HEK293 (cell line): Measurements from ENCODE around the gene CFAP299.

Experiments used
- CTCF ChIA-PET: fragments of 350-600 bp; formaldehyde crosslinking; extraction: SDS; loops from one replicate; lab custom pipeline; 2021; ENCODE audit warnings: antibody characterized with exemption; lab: Yijun Ruan, JAX
- POLR2A ChIA-PET: fragments of 300-600 bp; formaldehyde crosslinking; extraction: SDS; loops from one replicate; lab custom pipeline; 2020; ENCODE audit warnings: antibody characterized with exemption, inconsistent platforms; lab: Yijun Ruan, JAX
- H3K27ac ChIP-seq: fragments of 200-500 bp; sonication (Bioruptor generic); 2 replicates; pipeline ENCODE4 v1.5.1; 2014; ENCODE audit warnings: low read depth, low read length, control low read depth, inconsistent platforms; ENCODE audit errors: extremely low read depth
- H3K36me3 ChIP-seq, 2 experiments: fragments of 200-500 bp in 1 of 2; sonication (Bioruptor generic) in 1 of 2; 1 replicate in 1 of 2; 2 replicates in 1 of 2; pipeline ENCODE4 v1.5.1; 2014 to 2017; ENCODE audit warnings: inconsistent platforms in 2 of 2, low read length in 2 of 2; ENCODE audit not compliant: control insufficient read depth in 2 of 2, insufficient read depth in 1 of 2
- H3K4me1 ChIP-seq: fragments of 200-500 bp; sonication (Bioruptor generic); 2 replicates; pipeline ENCODE4 v1.5.1; 2014; ENCODE audit warnings: mild to moderate bottlenecking, low read length, inconsistent platforms; ENCODE audit not compliant: control insufficient read depth, insufficient read depth
- H3K4me3 ChIP-seq: 2 replicates; pipeline ENCODE4 v1.5.1; 2011; ENCODE audit warnings: low read depth, mild to moderate bottlenecking, control low read depth, low read length, moderate library complexity
- H3K9me3 ChIP-seq: fragments of 200-500 bp; sonication (Bioruptor generic); 2 replicates; pipeline ENCODE4 v1.5.1; 2014; ENCODE audit warnings: low read depth, low read length, inconsistent platforms; ENCODE audit not compliant: control insufficient read depth, insufficient read depth
- BCL11B ChIP-seq: fragments of 450-650 bp; formaldehyde crosslinking; IDR thresholded peaks from 2 replicates; pipeline ENCODE4 v1.5.1; 2016; ENCODE audit warnings: low read depth, missing biosample characterization, missing genetic modification characterization
- BCL6B ChIP-seq: fragments of 450-650 bp; formaldehyde crosslinking; IDR thresholded peaks from 2 replicates; pipeline ENCODE4 v1.5.1; 2017; ENCODE audit warnings: missing biosample characterization, missing genetic modification characterization
- MEIS1 ChIP-seq: sonication (generic); formaldehyde crosslinking; IDR thresholded peaks from 2 replicates; pipeline ENCODE4 v1.8.1; 2022; ENCODE audit warnings: missing genetic modification reagents, mild to moderate bottlenecking, borderline replicate concordance
- RBAK ChIP-seq: fragments of 450-650 bp; formaldehyde crosslinking; IDR thresholded peaks from 2 replicates; pipeline ENCODE4 v1.5.1; 2016; ENCODE audit warnings: missing biosample characterization, missing genetic modification characterization
- SETDB1 ChIP-seq: IDR thresholded peaks from one replicate; pipeline ENCODE4 v1.6.1; 2017; ENCODE audit warnings: mild to moderate bottlenecking, low read length, moderate library complexity, mixed read lengths; ENCODE audit not compliant: insufficient read length
- YY2 ChIP-seq: fragments of 450-650 bp; formaldehyde crosslinking; IDR thresholded peaks from 2 replicates; pipeline ENCODE4 v1.5.1; 2016; ENCODE audit warnings: missing biosample characterization, missing genetic modification characterization
- ZNF132 ChIP-seq: fragments of 450-650 bp; formaldehyde crosslinking; IDR thresholded peaks from 2 replicates; pipeline ENCODE4 v1.5.1; 2017; ENCODE audit warnings: missing biosample characterization, missing genetic modification characterization, borderline replicate concordance
- ZNF174 ChIP-seq: fragments of 450-650 bp; formaldehyde crosslinking; IDR thresholded peaks from 2 replicates; pipeline ENCODE4 v1.5.0; 2017; ENCODE audit warnings: missing biosample characterization, mild to moderate bottlenecking, missing genetic modification characterization
- ZNF175 ChIP-seq: fragments of 450-650 bp; formaldehyde crosslinking; IDR thresholded peaks from 2 replicates; pipeline ENCODE4 v1.5.1; 2016; ENCODE audit warnings: missing biosample characterization, missing genetic modification characterization
- ZNF19 ChIP-seq: fragments of 450-650 bp; formaldehyde crosslinking; IDR thresholded peaks from 2 replicates; pipeline ENCODE4; 2016; ENCODE audit warnings: missing biosample characterization, missing genetic modification characterization, low read depth
- ZNF24 ChIP-seq: fragments of 450-650 bp; formaldehyde crosslinking; IDR thresholded peaks from 2 replicates; pipeline ENCODE4 v1.5.1; 2016; ENCODE audit warnings: missing biosample characterization, missing genetic modification characterization
- ZNF248 ChIP-seq: fragments of 450-650 bp; formaldehyde crosslinking; IDR thresholded peaks from 2 replicates; pipeline ENCODE4 v1.5.1; 2017; ENCODE audit warnings: missing biosample characterization, missing genetic modification characterization
- ZNF26 ChIP-seq: fragments of 450-650 bp; formaldehyde crosslinking; IDR thresholded peaks from 2 replicates; pipeline ENCODE4 v1.5.1; 2016; ENCODE audit warnings: missing biosample characterization, missing genetic modification characterization
- ZNF324 ChIP-seq: fragments of 450-650 bp; formaldehyde crosslinking; IDR thresholded peaks from 2 replicates; pipeline ENCODE4 v1.5.1; 2016; ENCODE audit warnings: missing biosample characterization, missing genetic modification characterization
- ZNF366 ChIP-seq: fragments of 450-650 bp; formaldehyde crosslinking; conservative IDR thresholded peaks from 2 replicates; pipeline ENCODE4 v1.5.1; 2016; ENCODE audit warnings: missing biosample characterization, missing genetic modification characterization
- ZNF416 ChIP-seq: fragments of 450-650 bp; formaldehyde crosslinking; IDR thresholded peaks from 2 replicates; pipeline ENCODE4 v1.5.1; 2016; ENCODE audit warnings: missing biosample characterization, missing genetic modification characterization
- ZNF423 ChIP-seq: fragments of 450-650 bp; formaldehyde crosslinking; IDR thresholded peaks from 2 replicates; pipeline ENCODE4 v1.5.1; 2016; ENCODE audit warnings: missing biosample characterization, missing genetic modification characterization
- ZNF555 ChIP-seq: fragments of 450-650 bp; formaldehyde crosslinking; conservative IDR thresholded peaks from 2 replicates; pipeline ENCODE4 v1.5.1; 2017; ENCODE audit warnings: missing biosample characterization, mild to moderate bottlenecking, missing genetic modification characterization, inconsistent platforms
- ZNF558 ChIP-seq: fragments of 450-650 bp; formaldehyde crosslinking; IDR thresholded peaks from 2 replicates; pipeline ENCODE4 v1.5.1; 2016; ENCODE audit warnings: missing biosample characterization, missing genetic modification characterization
- ZNF560 ChIP-seq: fragments of 450-650 bp; formaldehyde crosslinking; IDR thresholded peaks from 2 replicates; pipeline ENCODE4 v1.5.1; 2017; ENCODE audit warnings: missing biosample characterization, missing genetic modification characterization, borderline replicate concordance
- ZNF624 ChIP-seq: fragments of 450-650 bp; formaldehyde crosslinking; IDR thresholded peaks from 2 replicates; pipeline ENCODE4 v1.5.1; 2017; ENCODE audit warnings: missing biosample characterization, missing genetic modification characterization
- ZNF654 ChIP-seq: fragments of 450-650 bp; formaldehyde crosslinking; IDR thresholded peaks from 2 replicates; pipeline ENCODE4 v1.5.1; 2016; ENCODE audit warnings: low read depth, missing biosample characterization, missing genetic modification characterization
- ZNF792 ChIP-seq: fragments of 450-650 bp; formaldehyde crosslinking; IDR thresholded peaks from 2 replicates; pipeline ENCODE4 v1.5.1; 2016; ENCODE audit warnings: missing biosample characterization, missing genetic modification characterization
- ZSCAN23 ChIP-seq: fragments of 450-650 bp; formaldehyde crosslinking; IDR thresholded peaks from 2 replicates; pipeline ENCODE4 v1.5.1; 2016; ENCODE audit warnings: missing biosample characterization, missing genetic modification characterization
- TF ChIP-seq, protein P1 (sequence below): fragments of 450-650 bp; formaldehyde crosslinking; IDR thresholded peaks from 2 replicates; pipeline ENCODE4; 2016; ENCODE audit warnings: missing biosample characterization, missing genetic modification characterization
- TF ChIP-seq, protein P2 (sequence below): fragments of 450-650 bp; formaldehyde crosslinking; IDR thresholded peaks from 2 replicates; pipeline ENCODE4 v1.5.1; 2016; ENCODE audit warnings: missing biosample characterization, missing genetic modification characterization, low read depth

Gene CFAP299

DNA sequence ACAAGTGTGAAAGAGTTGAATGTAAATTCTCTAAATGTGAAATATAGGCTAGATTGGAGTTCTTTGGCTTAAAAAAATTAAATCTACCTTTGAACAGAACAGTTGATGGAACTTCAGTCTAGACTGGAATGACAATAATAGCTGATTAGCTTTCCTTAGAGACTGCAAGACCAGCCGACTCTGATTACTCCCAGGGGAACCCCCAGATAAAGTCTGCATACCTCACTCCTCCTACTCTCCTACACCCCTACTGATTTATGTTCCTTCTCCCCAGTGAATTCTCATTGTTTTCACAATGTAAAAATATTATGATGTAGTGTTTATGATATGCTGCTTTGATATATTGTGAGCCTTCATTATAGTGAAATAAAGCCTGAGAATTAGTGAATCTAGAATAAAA lies 241.3 kb downstream of the CFAP299 start:
- POLR2A ChIA-PET: no interaction called here

DNA sequence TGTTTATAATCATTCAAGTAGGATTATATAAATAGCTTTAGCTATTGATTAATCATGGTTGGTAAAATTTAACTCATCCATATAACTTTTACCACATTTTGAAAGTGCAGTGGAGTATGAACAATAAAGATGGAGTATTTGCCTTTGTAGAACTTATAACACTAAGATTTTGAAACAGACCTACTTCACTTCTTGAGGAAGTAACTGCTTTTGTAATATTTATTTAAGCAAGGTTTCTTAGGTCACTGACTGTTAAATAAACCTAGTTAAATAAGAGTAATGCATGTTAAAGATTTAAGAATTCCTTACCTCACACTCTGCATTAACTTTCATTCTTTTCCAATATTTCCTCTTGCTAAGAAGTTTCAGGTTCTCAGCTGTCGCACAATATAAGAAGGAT lies 242.5 kb downstream of the CFAP299 start:
- Histone ChIP-seq H3K4me1 (no peaks in the 10 kb centered on the region), H3K27ac (no peak overlapping the region), H3K9me3 (no peaks in the 10 kb centered on the region), H3K36me3 (no peaks in the 10 kb centered on the region), H3K4me3 (no peak overlapping the region)
- POLR2A ChIA-PET: no interaction called here
- TF ChIP-seq ZNF416 (tag by site-specific recombination) (no peak), ZNF423 (no peak), BCL11B (tag by site-specific recombination) (no peak), ZNF324 (no peak), MEIS1 (CRISPR knock-in tag) (no peak), ZSCAN23 (tag by site-specific recombination) (no peak)
- TF ChIP-seq, protein P1, sequence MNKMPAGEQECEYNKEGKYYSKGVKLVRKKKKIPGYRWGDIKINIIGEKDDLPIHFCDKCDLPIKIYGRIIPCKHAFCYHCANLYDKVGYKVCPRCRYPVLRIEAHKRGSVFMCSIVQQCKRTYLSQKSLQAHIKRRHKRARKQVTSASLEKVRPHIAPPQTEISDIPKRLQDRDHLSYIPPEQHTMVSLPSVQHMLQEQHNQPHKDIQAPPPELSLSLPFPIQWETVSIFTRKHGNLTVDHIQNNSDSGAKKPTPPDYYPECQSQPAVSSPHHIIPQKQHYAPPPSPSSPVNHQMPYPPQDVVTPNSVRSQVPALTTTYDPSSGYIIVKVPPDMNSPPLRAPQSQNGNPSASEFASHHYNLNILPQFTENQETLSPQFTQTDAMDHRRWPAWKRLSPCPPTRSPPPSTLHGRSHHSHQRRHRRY (tag by site-specific recombination): no peak
- CTCF ChIA-PET: no interaction called here

More for the DNA sequence above, 241.3 kb downstream of the CFAP299 start:
- H3K36me3 ChIP-seq: no peaks in the 10 kb centered on the region
- CTCF ChIA-PET: interaction anchor here (0.6 kb wide), 1 partner anchor 517 kb away, joined by 3 read pairs; no protein-coding TSS in a partner anchor
- TF ChIP-seq ZNF366 (no peak), ZNF624 (tag by site-specific recombination) (no peak), ZNF24 (tag by site-specific recombination) (no peak), ZNF132 (tag by site-specific recombination) (no peak), ZNF19 (no peak), SETDB1 (no peak), ZNF175 (tag by site-specific recombination) (no peak), ZNF555 (tag by site-specific recombination) (no peak), YY2 (tag by site-specific recombination) (no peak), ZNF792 (tag by site-specific recombination) (no peak), ZNF558 (tag by site-specific recombination) (no peak), ZNF26 (no peak), ZNF654 (tag by site-specific recombination) (no peak), BCL6B (no peak), ZNF248 (tag by site-specific recombination) (no peak), ZNF560 (no peak), RBAK (tag by site-specific recombination) (no peak), ZNF174 (tag by site-specific recombination) (no peak)
- TF ChIP-seq, protein P2, sequence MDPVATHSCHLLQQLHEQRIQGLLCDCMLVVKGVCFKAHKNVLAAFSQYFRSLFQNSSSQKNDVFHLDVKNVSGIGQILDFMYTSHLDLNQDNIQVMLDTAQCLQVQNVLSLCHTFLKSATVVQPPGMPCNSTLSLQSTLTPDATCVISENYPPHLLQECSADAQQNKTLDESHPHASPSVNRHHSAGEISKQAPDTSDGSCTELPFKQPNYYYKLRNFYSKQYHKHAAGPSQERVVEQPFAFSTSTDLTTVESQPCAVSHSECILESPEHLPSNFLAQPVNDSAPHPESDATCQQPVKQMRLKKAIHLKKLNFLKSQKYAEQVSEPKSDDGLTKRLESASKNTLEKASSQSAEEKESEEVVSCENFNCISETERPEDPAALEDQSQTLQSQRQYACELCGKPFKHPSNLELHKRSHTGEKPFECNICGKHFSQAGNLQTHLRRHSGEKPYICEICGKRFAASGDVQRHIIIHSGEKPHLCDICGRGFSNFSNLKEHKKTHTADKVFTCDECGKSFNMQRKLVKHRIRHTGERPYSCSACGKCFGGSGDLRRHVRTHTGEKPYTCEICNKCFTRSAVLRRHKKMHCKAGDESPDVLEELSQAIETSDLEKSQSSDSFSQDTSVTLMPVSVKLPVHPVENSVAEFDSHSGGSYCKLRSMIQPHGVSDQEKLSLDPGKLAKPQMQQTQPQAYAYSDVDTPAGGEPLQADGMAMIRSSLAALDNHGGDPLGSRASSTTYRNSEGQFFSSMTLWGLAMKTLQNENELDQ (tag by site-specific recombination): no peak
- H3K9me3 ChIP-seq: no peaks in the 10 kb centered on the region
- H3K4me3 ChIP-seq: no peak overlapping the region
- H3K27ac ChIP-seq: no peak overlapping the region
- H3K4me1 ChIP-seq: no peaks in the 10 kb centered on the region
